Uterus (tissue), 2 donors: ENCODE data around the gene DMD.

Source experiments
- POLR2A ChIP-seq, 2 donors: fragments of 450-650 bp; IDR thresholded peaks; one replicate each; pipeline ENCODE4 v1.6.1; 2016; ENCODE audit warnings: antibody characterized with exemption in 2 of 2, mild to moderate bottlenecking in 1 of 2, moderate library complexity in 1 of 2
- TF ChIP-seq, protein P1 (sequence below), 4 experiments: fragments of 200-600 bp in 2 of 4; fragments of 450-650 bp in 2 of 4; sonication (generic) in 2 of 4; IDR thresholded peaks; one replicate each; pipeline ENCODE4 v1.5.1; 2016 to 2019; ENCODE audit warnings: antibody characterized with exemption in 4 of 4, mild to moderate bottlenecking in 2 of 4, moderate library complexity in 1 of 4

- TF ChIP-seq, protein P1, sequence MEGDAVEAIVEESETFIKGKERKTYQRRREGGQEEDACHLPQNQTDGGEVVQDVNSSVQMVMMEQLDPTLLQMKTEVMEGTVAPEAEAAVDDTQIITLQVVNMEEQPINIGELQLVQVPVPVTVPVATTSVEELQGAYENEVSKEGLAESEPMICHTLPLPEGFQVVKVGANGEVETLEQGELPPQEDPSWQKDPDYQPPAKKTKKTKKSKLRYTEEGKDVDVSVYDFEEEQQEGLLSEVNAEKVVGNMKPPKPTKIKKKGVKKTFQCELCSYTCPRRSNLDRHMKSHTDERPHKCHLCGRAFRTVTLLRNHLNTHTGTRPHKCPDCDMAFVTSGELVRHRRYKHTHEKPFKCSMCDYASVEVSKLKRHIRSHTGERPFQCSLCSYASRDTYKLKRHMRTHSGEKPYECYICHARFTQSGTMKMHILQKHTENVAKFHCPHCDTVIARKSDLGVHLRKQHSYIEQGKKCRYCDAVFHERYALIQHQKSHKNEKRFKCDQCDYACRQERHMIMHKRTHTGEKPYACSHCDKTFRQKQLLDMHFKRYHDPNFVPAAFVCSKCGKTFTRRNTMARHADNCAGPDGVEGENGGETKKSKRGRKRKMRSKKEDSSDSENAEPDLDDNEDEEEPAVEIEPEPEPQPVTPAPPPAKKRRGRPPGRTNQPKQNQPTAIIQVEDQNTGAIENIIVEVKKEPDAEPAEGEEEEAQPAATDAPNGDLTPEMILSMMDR (IDR thresholded peaks at IDR 0.05): no peak
- no peak for TF ChIP-seq POLR2A (IDR thresholded peaks at IDR 0.05)
Measured at GRCh38 chrX:32448945-32449344, 762.4 kb downstream of the DMD start.
